HUDEP-2 (cell line): Measurements from ENCODE around the gene NCF2.
A peak's percentile ranks its signal among the peaks of the same experiment; 100 is the strongest.
"Not testable (repeated sequence)": the region's sequence is repeated elsewhere in the genome, so short reads cannot be mapped to it uniquely, and the experiment has no call there.

Source experiments
- DNase-seq, 76 experiments: peaks; one replicate each; lab custom pipeline; 2025; ENCODE audit not compliant: unreplicated experiment in 76 of 76; lab: John Stamatoyannopoulos, UW

NCF2 gene

GRCh38 chr1:183612975-183613374 is 22.7 kb upstream of the NCF2 start:
- DNase-seq: not testable (repeated sequence)

GRCh38 chr1:183612407-183612806 is 22.1 kb upstream of the NCF2 start:
- DNase-seq: no peak

- DNase-seq: no peak
Measured at GRCh38 chr1:183611021-183611420, 20.8 kb upstream of the NCF2 start.

- DNase-seq: no peak
Measured at GRCh38 chr1:183609759-183610452, 19.6 kb upstream of the NCF2 start.

- peak in 14 of 76 experiments; percentile 1 to 32 (median 12) for DNase-seq
Measured at GRCh38 chr1:183609313-183609712, 19.1 kb upstream of the NCF2 start.

GRCh38 chr1:183607322-183607980 is 17.2 kb upstream of the NCF2 start:
- DNase-seq: no peak

- DNase-seq: no peak
Measured at GRCh38 chr1:183605904-183606303, 15.6 kb upstream of the NCF2 start.

- no peak for DNase-seq
Measured at GRCh38 chr1:183604815-183605214, 14.6 kb upstream of the NCF2 start.

GRCh38 chr1:183604038-183604808 is 14.0 kb upstream of the NCF2 start:
- no peak for DNase-seq

GRCh38 chr1:183602510-183602909 is 12.3 kb upstream of the NCF2 start:
- no peak for DNase-seq

GRCh38 chr1:183600634-183601033 is 10.4 kb upstream of the NCF2 start:
- no peak for DNase-seq

- peak in 4 of 76 experiments; percentile 10 to 33 (median 16) for DNase-seq
Measured at GRCh38 chr1:183600136-183600535, 9.9 kb upstream of the NCF2 start.

- DNase-seq: no peak
Measured at GRCh38 chr1:183598386-183598785, 8.1 kb upstream of the NCF2 start.

GRCh38 chr1:183597656-183598347 is 7.5 kb upstream of the NCF2 start:
- no peak for DNase-seq

GRCh38 chr1:183596500-183596899 is 6.2 kb upstream of the NCF2 start:
- DNase-seq: no peak

GRCh38 chr1:183595537-183595936 is 5.3 kb upstream of the NCF2 start:
- no peak for DNase-seq

- no peak for DNase-seq
Measured at GRCh38 chr1:183593356-183593755, 3.1 kb upstream of the NCF2 start.

- no peak for DNase-seq
Measured at GRCh38 chr1:183592733-183593132, 2.5 kb upstream of the NCF2 start.

- no peak for DNase-seq
Measured at GRCh38 chr1:183589874-183590243, 400 bp downstream of the NCF2 start.

GRCh38 chr1:183589384-183589783 is 875 bp downstream of the NCF2 start:
- no peak for DNase-seq

GRCh38 chr1:183588827-183589226 is 1.4 kb downstream of the NCF2 start:
- DNase-seq: no peak
